ENCODE results near the gene GRK2.

- no peak for TF ChIP-seq NFRKB (IDR thresholded peaks at IDR 0.05)
- no peak for TF ChIP-seq SP1 (IDR thresholded peaks at IDR 0.05)
These were observed 36.4 kb downstream of the GRK2 start for GRCh38 chr11:67302571-67303131.

Data from HEK293T (cell line).